BE2C (cell line): ENCODE measurements around the gene GPC5.

Source experiments
- DNase-seq: peaks from one replicate; pipeline ENCODE4 v3.0.0-alpha.2; 2020
- H3K27me3 ChIP-seq: fragments of 250-450 bp; sonication (Bioruptor Pico); 2 replicates; pipeline ENCODE4 v1.5.1; 2020; ENCODE audit warnings: mild to moderate bottlenecking
- H3K36me3 ChIP-seq: fragments of 250-450 bp; sonication (Bioruptor Pico); 2 replicates; pipeline ENCODE4 v1.5.1; 2020; ENCODE audit warnings: mild to moderate bottlenecking
- H3K4me1 ChIP-seq: fragments of 250-450 bp; sonication (Bioruptor Pico); 2 replicates; pipeline ENCODE4 v1.5.1; 2020
- H3K4me3 ChIP-seq: 2 replicates; pipeline ENCODE4 v1.5.1; 2011; ENCODE audit warnings: low read depth, low read length
- H3K9me3 ChIP-seq: fragments of 250-450 bp; sonication (Bioruptor Pico); 2 replicates; pipeline ENCODE4 v1.5.1; 2020
- TF ChIP-seq, protein P1 (sequence below): IDR thresholded peaks from 2 replicates; pipeline ENCODE4 v1.5.1; 2012; ENCODE audit warnings: mild to moderate bottlenecking, low read depth, low read length

Gene GPC5

DNA sequence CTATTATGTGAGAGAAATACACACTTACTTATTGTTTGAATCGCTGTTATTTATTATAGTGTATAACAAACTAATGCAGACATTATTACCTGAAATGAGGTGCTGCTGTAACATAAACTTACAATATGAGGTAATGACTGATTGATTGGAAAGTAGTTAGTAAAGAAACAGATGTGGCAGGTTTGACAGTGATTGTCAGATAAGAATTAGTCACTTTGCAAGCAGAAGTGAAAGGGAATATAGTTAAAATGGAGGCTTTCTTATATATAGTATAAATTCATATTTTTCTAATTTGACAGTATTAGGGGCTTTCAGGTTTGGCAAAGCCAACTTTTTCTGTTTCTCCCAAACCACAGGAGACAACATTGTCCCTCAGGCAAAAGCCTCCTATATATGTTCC, 30.3 kb upstream of the GPC5 start:
- Histone ChIP-seq H3K4me1 (no peaks in the 10 kb centered on the region), H3K4me3 (no peak overlapping the region), H3K9me3 (no peaks in the 10 kb centered on the region), H3K36me3 (no peaks in the 10 kb centered on the region), H3K27me3 (no peaks in the 10 kb centered on the region)
- TF ChIP-seq, protein P1, sequence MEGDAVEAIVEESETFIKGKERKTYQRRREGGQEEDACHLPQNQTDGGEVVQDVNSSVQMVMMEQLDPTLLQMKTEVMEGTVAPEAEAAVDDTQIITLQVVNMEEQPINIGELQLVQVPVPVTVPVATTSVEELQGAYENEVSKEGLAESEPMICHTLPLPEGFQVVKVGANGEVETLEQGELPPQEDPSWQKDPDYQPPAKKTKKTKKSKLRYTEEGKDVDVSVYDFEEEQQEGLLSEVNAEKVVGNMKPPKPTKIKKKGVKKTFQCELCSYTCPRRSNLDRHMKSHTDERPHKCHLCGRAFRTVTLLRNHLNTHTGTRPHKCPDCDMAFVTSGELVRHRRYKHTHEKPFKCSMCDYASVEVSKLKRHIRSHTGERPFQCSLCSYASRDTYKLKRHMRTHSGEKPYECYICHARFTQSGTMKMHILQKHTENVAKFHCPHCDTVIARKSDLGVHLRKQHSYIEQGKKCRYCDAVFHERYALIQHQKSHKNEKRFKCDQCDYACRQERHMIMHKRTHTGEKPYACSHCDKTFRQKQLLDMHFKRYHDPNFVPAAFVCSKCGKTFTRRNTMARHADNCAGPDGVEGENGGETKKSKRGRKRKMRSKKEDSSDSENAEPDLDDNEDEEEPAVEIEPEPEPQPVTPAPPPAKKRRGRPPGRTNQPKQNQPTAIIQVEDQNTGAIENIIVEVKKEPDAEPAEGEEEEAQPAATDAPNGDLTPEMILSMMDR = no peak
- no peak for DNase-seq

DNA sequence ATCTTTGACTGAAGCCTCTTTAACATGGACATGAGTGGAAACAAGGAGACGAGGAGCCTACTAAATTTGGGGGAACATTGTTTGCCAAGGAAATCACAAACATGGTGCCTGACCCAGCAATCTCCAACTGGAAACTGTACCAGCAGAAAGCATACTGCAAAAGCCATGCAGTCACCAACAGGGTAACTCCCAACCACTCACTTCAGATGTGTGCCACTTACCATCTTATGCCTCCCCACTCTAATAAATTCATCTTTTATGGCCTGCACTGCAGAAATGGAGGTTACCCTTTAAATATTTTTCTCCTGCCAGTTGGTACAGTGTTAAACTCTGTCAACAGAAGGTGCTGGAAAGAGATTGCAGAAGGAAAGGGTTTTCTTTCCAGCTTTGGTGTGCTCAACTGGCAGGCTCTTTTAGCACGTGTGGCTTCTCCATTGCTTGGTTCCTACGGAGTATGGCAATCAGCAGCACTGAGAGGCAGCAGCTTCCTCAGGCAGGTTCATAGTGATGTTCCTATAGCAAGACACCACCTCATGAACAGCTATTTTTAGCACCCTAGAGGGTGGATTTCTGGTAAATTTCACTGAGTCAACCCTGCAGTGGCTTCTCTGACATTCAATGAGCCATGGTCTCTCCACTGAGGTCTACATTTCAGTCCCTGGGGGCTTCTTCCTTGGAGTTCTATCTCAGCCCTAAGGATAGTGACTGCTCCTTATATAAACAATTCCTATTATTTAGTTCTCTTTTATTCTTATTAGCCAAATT, 29.6 kb upstream of the GPC5 start:
- no peak overlapping the region for H3K4me3 ChIP-seq
- H3K36me3 ChIP-seq = no peaks in the 10 kb centered on the region
- no peaks in the 10 kb centered on the region for H3K9me3 ChIP-seq
- DNase-seq = no peak
- no peaks in the 10 kb centered on the region for H3K27me3 ChIP-seq
- H3K4me1 ChIP-seq = no peaks in the 10 kb centered on the region
- TF ChIP-seq, protein P1 = no peak

DNA sequence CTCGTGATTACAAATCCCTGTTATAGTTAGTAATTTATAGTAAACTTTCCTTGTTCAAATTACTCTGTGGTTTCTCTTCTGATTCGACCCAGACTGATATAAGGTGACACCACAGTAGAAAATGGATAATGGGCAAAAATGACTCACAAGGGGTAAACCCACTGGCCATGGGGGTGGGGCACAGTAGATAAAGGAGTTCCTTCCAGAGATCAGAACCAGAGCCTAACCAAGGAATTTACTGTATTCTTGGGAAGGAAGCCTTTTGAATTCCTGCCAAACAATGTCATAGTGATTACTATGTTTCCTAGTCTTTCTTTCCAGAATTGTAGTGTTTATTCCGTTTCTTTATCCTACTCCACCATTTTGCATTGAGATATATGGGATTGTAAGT, 29.0 kb upstream of the GPC5 start:
- H3K27me3 ChIP-seq = no peaks in the 10 kb centered on the region
- no peaks in the 10 kb centered on the region for H3K4me1 ChIP-seq
- H3K9me3 ChIP-seq = no peaks in the 10 kb centered on the region
- DNase-seq = no peak
- TF ChIP-seq, protein P1 = no peak
- no peaks in the 10 kb centered on the region for H3K36me3 ChIP-seq
- no peak overlapping the region for H3K4me3 ChIP-seq

DNA sequence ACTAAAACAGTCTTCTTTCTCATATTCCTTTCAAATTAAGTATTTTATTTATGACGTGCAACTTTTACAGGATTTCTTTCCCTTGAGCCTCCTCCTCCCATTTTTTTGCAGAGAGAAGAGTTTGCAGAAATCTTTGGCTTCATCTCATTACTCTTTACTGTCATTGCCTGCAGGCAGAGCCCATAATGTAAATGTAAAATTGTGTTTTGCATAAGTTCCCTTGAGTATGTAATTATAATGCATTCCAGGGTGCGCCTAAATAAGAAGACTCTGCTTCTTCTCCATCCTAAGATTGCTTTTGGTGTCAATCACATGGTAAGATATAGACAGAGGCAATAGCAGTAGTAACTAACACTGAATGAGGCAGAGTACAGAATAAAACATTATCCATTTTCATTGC, 27.9 kb upstream of the GPC5 start:
- no peak for DNase-seq
- no peaks in the 10 kb centered on the region for H3K36me3 ChIP-seq
- H3K27me3 ChIP-seq = no peaks in the 10 kb centered on the region
- no peaks in the 10 kb centered on the region for H3K9me3 ChIP-seq
- H3K4me3 ChIP-seq = no peak overlapping the region
- TF ChIP-seq, protein P1 = no peak
- H3K4me1 ChIP-seq = no peaks in the 10 kb centered on the region

DNA sequence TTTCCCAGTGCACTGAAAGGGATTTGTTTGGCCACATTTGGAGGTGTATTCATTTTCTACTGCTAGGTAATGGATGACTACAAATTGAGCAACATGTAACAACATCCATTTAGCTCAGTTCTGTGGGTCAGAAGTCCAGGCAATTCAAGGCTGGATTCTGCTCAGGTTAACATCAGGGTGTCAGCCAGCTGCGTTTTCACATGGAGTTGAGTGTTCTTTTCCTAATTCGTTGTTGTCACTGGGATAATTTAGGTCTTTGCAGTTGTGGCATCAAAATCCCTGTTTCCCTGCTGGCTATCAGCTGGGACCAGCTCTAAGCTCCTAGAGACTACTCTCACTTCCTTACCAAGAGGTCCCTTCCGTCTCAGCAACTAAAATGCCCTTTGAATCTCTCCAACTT, 25.5 kb upstream of the GPC5 start:
- Histone ChIP-seq H3K27me3 (no peaks in the 10 kb centered on the region), H3K36me3 (no peaks in the 10 kb centered on the region), H3K4me3 (no peak overlapping the region), H3K9me3 (no peaks in the 10 kb centered on the region), H3K4me1 (no peaks in the 10 kb centered on the region)
- TF ChIP-seq, protein P1 = no peak
- DNase-seq = no peak

DNA sequence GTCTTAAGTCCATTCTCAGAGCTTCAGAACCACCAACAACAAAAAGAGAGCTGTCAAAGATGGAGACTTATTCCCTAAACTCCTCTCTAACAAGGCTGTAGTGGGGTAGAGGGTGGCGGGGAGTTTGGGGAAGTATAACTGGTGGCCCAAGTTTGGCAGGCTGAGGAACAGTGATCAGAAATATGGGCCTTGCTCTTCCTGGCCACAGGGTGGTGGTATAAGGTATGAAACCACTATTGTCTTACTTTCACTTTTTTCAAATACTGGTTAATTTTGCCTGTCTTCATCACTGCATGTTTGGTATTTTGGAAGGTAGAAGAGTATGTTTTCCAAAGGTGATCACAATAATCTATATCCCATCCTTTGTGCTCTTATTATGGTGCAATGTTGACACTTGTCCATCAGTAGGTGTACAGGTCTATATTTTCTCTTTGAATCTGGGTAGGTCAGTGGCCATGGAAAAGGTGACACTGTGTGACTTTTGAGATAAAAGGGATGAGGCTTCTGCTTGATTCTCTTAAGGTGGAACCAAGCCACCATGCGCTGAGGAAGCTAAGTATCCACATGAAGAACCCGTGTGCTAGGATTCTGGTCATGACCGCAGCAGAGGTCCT, 23.2 kb upstream of the GPC5 start:
- no peaks in the 10 kb centered on the region for H3K9me3 ChIP-seq
- no peaks in the 10 kb centered on the region for H3K27me3 ChIP-seq
- H3K36me3 ChIP-seq = no peaks in the 10 kb centered on the region
- DNase-seq = peak; percentile 22
- TF ChIP-seq, protein P1 = peak; percentile 69
- no peaks in the 10 kb centered on the region for H3K4me1 ChIP-seq
- H3K4me3 ChIP-seq = no peak overlapping the region
